Fibroblast of lung (primary cell): ENCODE results near the gene MB21D2. TPM values are rescaled to one million over a fixed set of nuclear protein-coding genes. Genes with fewer than 3 reads are reported as not detected.

Experiments
- DNase-seq, 2 donors: peaks; one replicate each; pipeline versions ENCODE4 v3.0.0 to v3.0.0-alpha.2; 2010; ENCODE audit warnings: low read depth in 2 of 2
- H2AFZ ChIP-seq: 2 replicates; pipeline ENCODE4 v1.5.1; 2012; ENCODE audit warnings: low read length, control low read depth, inconsistent platforms
- H3K27ac ChIP-seq: 2 replicates; pipeline ENCODE4 v1.5.1; 2011; ENCODE audit warnings: low read length, control low read depth; ENCODE audit not compliant: insufficient read depth
- H3K27me3 ChIP-seq: 2 replicates; pipeline ENCODE4 v1.5.1; 2011; ENCODE audit warnings: mild to moderate bottlenecking, low read length; ENCODE audit not compliant: control insufficient read depth, insufficient read depth
- H3K36me3 ChIP-seq: 2 replicates; pipeline ENCODE4 v1.5.1; 2011; ENCODE audit warnings: low read length; ENCODE audit not compliant: control insufficient read depth, insufficient read depth
- H3K4me1 ChIP-seq: 2 replicates; pipeline ENCODE4 v1.5.1; 2011; ENCODE audit warnings: low read length; ENCODE audit not compliant: control insufficient read depth, insufficient read depth; ENCODE audit errors: extremely low read depth
- H3K4me2 ChIP-seq: 2 replicates; pipeline ENCODE4 v1.5.1; 2011; ENCODE audit warnings: low read length, control low read depth; ENCODE audit not compliant: insufficient read depth; ENCODE audit errors: extremely low read depth
- H3K4me3 ChIP-seq, 4 experiments: fragments of 200-600 bp in 1 of 4; sonication (generic) in 1 of 4; replicated peaks in 1 of 4; 2 replicates each; pipeline ENCODE4 v1.5.1; 2011 to 2016; ENCODE audit warnings: low read length in 4 of 4, low read depth in 3 of 4, mild to moderate bottlenecking in 3 of 4, control low read depth in 2 of 4, inconsistent platforms in 1 of 4, mixed read lengths in 1 of 4; ENCODE audit not compliant: insufficient read depth in 1 of 4; ENCODE audit errors: control extremely low read depth in 1 of 4
- H3K79me2 ChIP-seq: 2 replicates; pipeline ENCODE4 v1.5.1; 2012; ENCODE audit warnings: mild to moderate bottlenecking, low read length, inconsistent platforms; ENCODE audit not compliant: control insufficient read depth, insufficient read depth
- H3K9ac ChIP-seq: 2 replicates; pipeline ENCODE4 v1.5.1; 2011; ENCODE audit warnings: mild to moderate bottlenecking, low read length, control low read depth; ENCODE audit not compliant: insufficient read depth
- H3K9me3 ChIP-seq: 2 replicates; pipeline ENCODE4 v1.5.1; 2012; ENCODE audit warnings: low read depth, low read length; ENCODE audit not compliant: control insufficient read depth, insufficient read depth
- H4K20me1 ChIP-seq: 2 replicates; pipeline ENCODE4 v1.5.1; 2011; ENCODE audit warnings: low read length; ENCODE audit not compliant: control insufficient read depth, insufficient read depth; ENCODE audit errors: extremely low read depth
- CTCF ChIP-seq, 2 donors: IDR thresholded peaks in 1 of 2; conservative IDR thresholded peaks in 1 of 2; 1 replicate in 1 of 2; 2 replicates in 1 of 2; pipeline ENCODE4 v1.5.1; 2011 to 2012; ENCODE audit warnings: low read length in 2 of 2, control low read depth in 1 of 2, inconsistent platforms in 1 of 2, low read depth in 1 of 2, mild to moderate bottlenecking in 1 of 2
- EZH2 ChIP-seq: IDR thresholded peaks from 2 replicates; pipeline ENCODE4 v1.5.1; 2012; ENCODE audit warnings: low read length, control low read depth, mild to moderate bottlenecking; ENCODE audit errors: missing control alignments
- polyA plus RNA-seq, 2 donors: library from polyadenylated mRNA; depleted of rRNA in 1 of 2; stranded (reverse) in 1 of 2; unstranded in 1 of 2; fragments of >200 nt; gene quantifications; 2 replicates each; pipeline ENCODE4 v1.2.1, GENCODE V29; 2011 to 2012; ENCODE audit warnings: missing spikeins in 1 of 2
- total RNA-seq: library from RNA; depleted of rRNA; stranded (reverse); fragments of >200 nt; gene quantifications from 2 replicates; pipeline ENCODE4 v1.2.1, GENCODE V29; 2014

Gene MB21D2
- total and polyA plus RNA-seq, 2 donors (not counting 1 experiment from before 2014, with no cell fraction given), result 3.5 to 11.4 TPM

- H3K4me3 ChIP-seq, result no peak overlapping the region
- TF ChIP-seq EZH2 (no peak), CTCF (conservative IDR thresholded peaks at IDR 0.05 in 1 of 2, IDR thresholded peaks at IDR 0.05 in 1 of 2; ENCODE audit: low read depth in 1 of 2, low read length in 2 of 2) (no peak)
- no peaks in the 10 kb centered on the region for H3K27me3 ChIP-seq
- H3K4me1 ChIP-seq, result no peaks in the 10 kb centered on the region
- DNase-seq, result no peak
- no peak overlapping the region for H2AFZ ChIP-seq
- no peaks in the 10 kb centered on the region for H3K9me3 ChIP-seq
- H3K4me2 ChIP-seq, result no peak overlapping the region
- no peak overlapping the region for H3K27ac ChIP-seq
- peaks cover 11% of the 10 kb centered on the region for H3K79me2 ChIP-seq
- H3K9ac ChIP-seq, result no peak overlapping the region
- no peaks in the 10 kb centered on the region for H3K36me3 ChIP-seq
- H4K20me1 ChIP-seq, result no peaks in the 10 kb centered on the region
Measured at GRCh38 chr3:192841428-192841827, 76.2 kb downstream of the MB21D2 start.

GRCh38 chr3:192840143-192840836 is 77.4 kb downstream of the MB21D2 start:
- Histone ChIP-seq H3K79me2 (peaks cover 9% of the 10 kb centered on the region), H3K9ac (no peak overlapping the region), H3K36me3 (no peaks in the 10 kb centered on the region), H3K4me1 (no peaks in the 10 kb centered on the region), H4K20me1 (no peaks in the 10 kb centered on the region), H3K9me3 (no peaks in the 10 kb centered on the region), H3K27me3 (no peaks in the 10 kb centered on the region), H2AFZ (no peak overlapping the region), H3K4me3 (no peak overlapping the region), H3K27ac (no peak overlapping the region), H3K4me2 (no peak overlapping the region)
- DNase-seq, result no peak
- TF ChIP-seq CTCF (conservative IDR thresholded peaks at IDR 0.05 in 1 of 2, IDR thresholded peaks at IDR 0.05 in 1 of 2; ENCODE audit: low read depth in 1 of 2, low read length in 2 of 2) (no peak), EZH2 (no peak)

DNA sequence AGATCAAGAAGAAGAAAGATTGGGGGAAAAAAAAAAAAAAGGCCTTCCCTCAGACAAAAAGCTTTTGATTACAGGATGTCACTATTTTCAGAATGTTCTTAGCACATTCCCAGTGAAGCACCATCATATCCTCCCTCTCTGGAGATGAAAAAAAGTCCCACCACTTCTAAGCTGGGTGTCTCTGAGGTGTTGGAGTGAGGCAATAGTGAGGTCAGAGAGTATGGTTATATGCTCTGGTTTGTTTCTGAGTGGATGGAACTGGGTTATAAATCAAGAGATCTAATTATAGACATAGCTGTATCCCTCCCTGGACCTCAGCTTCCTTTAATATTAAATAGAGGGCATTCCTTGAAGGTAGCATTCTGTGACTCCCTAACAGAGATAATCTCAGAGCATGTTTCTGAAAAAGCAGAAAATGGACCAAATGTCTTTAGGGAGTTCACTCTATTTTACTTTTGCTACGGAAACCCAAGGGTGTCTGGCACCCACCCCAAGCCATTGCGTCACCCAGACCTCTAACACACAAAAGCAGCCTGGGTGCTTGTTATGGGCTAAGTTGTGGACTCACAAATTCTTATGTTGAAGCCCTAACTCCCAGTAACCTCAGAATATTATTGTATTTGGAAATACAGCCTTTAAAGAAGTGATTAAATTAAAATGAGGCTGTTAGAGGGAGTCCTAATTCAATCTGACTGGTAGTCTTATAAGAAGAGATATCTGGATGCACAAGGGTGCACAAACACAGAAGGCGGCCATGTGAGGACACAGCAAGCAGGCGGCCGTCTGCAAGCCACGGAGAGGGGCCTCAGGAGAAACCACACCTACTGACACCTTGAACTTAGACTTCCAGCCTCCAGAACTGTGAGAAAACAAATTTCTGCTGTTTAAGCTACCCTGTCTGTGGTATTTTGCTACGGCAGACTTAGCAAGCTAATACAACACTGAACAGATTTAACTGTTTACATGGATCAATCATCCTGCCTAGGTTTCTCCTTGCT is 81.5 kb downstream of the MB21D2 start:
- TF ChIP-seq CTCF (conservative IDR thresholded peaks at IDR 0.05 in 1 of 2, IDR thresholded peaks at IDR 0.05 in 1 of 2; ENCODE audit: low read depth in 1 of 2, low read length in 2 of 2) (no peak), EZH2 (no peak)
- H3K27ac ChIP-seq, result no peak overlapping the region
- H3K36me3 ChIP-seq, result no peaks in the 10 kb centered on the region
- no peaks in the 10 kb centered on the region for H3K9me3 ChIP-seq
- H3K9ac ChIP-seq, result no peak overlapping the region
- peak; percentile 74 to 82 for DNase-seq
- no peak overlapping the region for H3K4me3 ChIP-seq
- H3K4me1 ChIP-seq, result peaks cover 11% of the 10 kb centered on the region
- no peak overlapping the region for H3K4me2 ChIP-seq
- H3K79me2 ChIP-seq, result peaks cover 5% of the 10 kb centered on the region
- no peaks in the 10 kb centered on the region for H3K27me3 ChIP-seq
- H2AFZ ChIP-seq, result no peak overlapping the region
- no peaks in the 10 kb centered on the region for H4K20me1 ChIP-seq
